Peyer's patch (tissue), 4 donors: ENCODE results near the gene UBXN11. TPM values are rescaled to one million over a fixed set of nuclear protein-coding genes. Genes with fewer than 3 reads are reported as not detected.

Source experiments
- DNase-seq, 3 donors: peaks; one replicate each; pipeline ENCODE4 v3.0.0-alpha.2; 2017 to 2019
- H3K27ac ChIP-seq, 4 donors: fragments of 200-600 bp; sonication (generic); one replicate each; pipeline ENCODE4 v1.5.1; 2016 to 2019
- H3K27me3 ChIP-seq, 2 donors: fragments of 200-600 bp; sonication (generic); one replicate each; pipeline ENCODE4 v1.5.1; 2019
- H3K36me3 ChIP-seq, 3 donors: fragments of 200-600 bp; sonication (generic); one replicate each; pipeline ENCODE4 v1.5.1; 2016 to 2019
- H3K4me1 ChIP-seq, 4 donors: fragments of 200-600 bp; sonication (generic); one replicate each; pipeline ENCODE4 v1.5.1; 2016 to 2019
- H3K4me3 ChIP-seq, 4 donors: fragments of 200-600 bp; sonication (generic); 1 replicate in 3 of 4; 2 replicates in 1 of 4; pipeline ENCODE4 v1.5.1; 2016 to 2019; ENCODE audit warnings: mild to moderate bottlenecking in 1 of 4
- H3K9me3 ChIP-seq, 4 donors: fragments of 200-600 bp; sonication (generic); one replicate each; pipeline ENCODE4 v1.5.1; 2016 to 2019; ENCODE audit warnings: mild to moderate bottlenecking in 1 of 4
- CTCF ChIP-seq, 6 experiments: fragments of 450-650 bp in 4 of 6; fragments of 200-600 bp in 2 of 6; sonication (generic) in 1 of 6; IDR thresholded peaks; one replicate each; pipeline ENCODE4 v1.5.1; 2017 to 2019; ENCODE audit warnings: antibody characterized with exemption in 6 of 6, mild to moderate bottlenecking in 3 of 6, moderate library complexity in 1 of 6
- POLR2A ChIP-seq, 2 donors: fragments of 450-650 bp; IDR thresholded peaks; one replicate each; pipeline ENCODE4 v1.5.1; 2017; ENCODE audit warnings: antibody characterized with exemption in 2 of 2, mild to moderate bottlenecking in 2 of 2, moderate library complexity in 2 of 2
- total RNA-seq, 4 donors: library from RNA; depleted of rRNA; stranded (reverse); fragments of >200 nt; gene quantifications; one replicate each; pipeline ENCODE4 v1.1.0, GENCODE V29; 2016

The UBXN11 gene
- total RNA-seq, 4 donors from 2014 or later, result 3.9 to 68.5 (median 18.2) TPM

- H3K27me3 ChIP-seq, result no peaks in the 10 kb centered on the region
- TF ChIP-seq CTCF (IDR thresholded peaks at IDR 0.05) (no peak), POLR2A (IDR thresholded peaks at IDR 0.05) (no peak)
- H3K4me1 ChIP-seq, result peaks cover 17 to 70% (median 44%) of the 10 kb centered on the region in 4 donors
- H3K27ac ChIP-seq, result peak overlapping the region; percentile 92 to 96 (median 94)
- H3K9me3 ChIP-seq, result no peaks in the 10 kb centered on the region
- H3K36me3 ChIP-seq, result peaks cover 0 to 8% (median 0%) of the 10 kb centered on the region in 3 donors
- H3K4me3 ChIP-seq, result no peak overlapping the region
- DNase-seq, result peak in 2 of 3 donors; percentile 83
These were observed 28.1 kb downstream of the UBXN11 start for GRCh38 chr1:26278303-26278702.

- DNase-seq, result no peak
- peaks cover 0 to 8% (median 0%) of the 10 kb centered on the region in 3 donors for H3K36me3 ChIP-seq
- H3K4me1 ChIP-seq, result peaks cover 17 to 66% (median 44%) of the 10 kb centered on the region in 4 donors
- H3K9me3 ChIP-seq, result no peaks in the 10 kb centered on the region
- H3K27me3 ChIP-seq, result no peaks in the 10 kb centered on the region
- no peak overlapping the region for H3K4me3 ChIP-seq
- TF ChIP-seq POLR2A (IDR thresholded peaks at IDR 0.05) (no peak), CTCF (IDR thresholded peaks at IDR 0.05) (no peak)
- H3K27ac ChIP-seq, result peak overlapping the region; percentile 92 to 96 (median 94)
These were observed 28.7 kb downstream of the UBXN11 start for GRCh38 chr1:26277719-26278118.

GRCh38 chr1:26277261-26277661, 29.2 kb downstream of the UBXN11 start:
- no peak overlapping the region for H3K4me3 ChIP-seq
- peak in 2 of 3 donors; percentile 60 to 63 for DNase-seq

GRCh38 chr1:26276432-26276838, 30.0 kb downstream of the UBXN11 start:
- DNase-seq, result peak in 1 of 3 donors; percentile 68
- Histone ChIP-seq H3K4me3 (no peak overlapping the region), H3K27me3 (no peaks in the 10 kb centered on the region), H3K27ac (peak overlapping the region; percentile 63 to 96 (median 92)), H3K4me1 (peaks cover 17 to 55% (median 41%) of the 10 kb centered on the region in 4 donors), H3K9me3 (no peaks in the 10 kb centered on the region), H3K36me3 (peaks cover 0 to 5% (median 0%) of the 10 kb centered on the region in 3 donors)
- TF ChIP-seq POLR2A (IDR thresholded peaks at IDR 0.05) (no peak), CTCF (IDR thresholded peaks at IDR 0.05) (no peak)

More at GRCh38 chr1:26277261-26277661, 29.2 kb downstream of the UBXN11 start:
- TF ChIP-seq POLR2A (IDR thresholded peaks at IDR 0.05), result peak in 1 of 2 donors; percentile 57
- no peak for TF ChIP-seq CTCF (IDR thresholded peaks at IDR 0.05)
- peaks cover 0 to 5% (median 0%) of the 10 kb centered on the region in 3 donors for H3K36me3 ChIP-seq
- H3K27me3 ChIP-seq, result no peaks in the 10 kb centered on the region
- peaks cover 17 to 62% (median 44%) of the 10 kb centered on the region in 4 donors for H3K4me1 ChIP-seq
- H3K9me3 ChIP-seq, result no peaks in the 10 kb centered on the region
- peak overlapping the region; percentile 92 to 96 (median 94) for H3K27ac ChIP-seq

GRCh38 chr1:26275580-26276431, 30.6 kb downstream of the UBXN11 start:
- TF ChIP-seq POLR2A (IDR thresholded peaks at IDR 0.05) (peak in 1 of 2 donors; percentile 50), CTCF (IDR thresholded peaks at IDR 0.05) (peak; percentile 80 to 95 (median 92))
- Histone ChIP-seq H3K4me3 (no peak overlapping the region), H3K36me3 (peaks cover 0 to 8% (median 0%) of the 10 kb centered on the region in 3 donors), H3K9me3 (no peaks in the 10 kb centered on the region), H3K27me3 (no peaks in the 10 kb centered on the region), H3K27ac (peak overlapping the region; percentile 63 to 96 (median 92)), H3K4me1 (peaks cover 17 to 48% (median 34%) of the 10 kb centered on the region in 4 donors)
- DNase-seq, result peak; percentile 86 to 94 (median 88)
